ELR (cell line): ENCODE measurements around the gene RNF213.
"Not testable (repeated sequence)": the region's sequence is repeated elsewhere in the genome, so short reads cannot be mapped to it uniquely, and the experiment has no call there.

ENCODE experiments used
- DNase-seq: peaks from one replicate; pipeline ENCODE4 v3.0.0-alpha.2; 2015; ENCODE audit warnings: low read depth

The RNF213 gene

GRCh38 chr17:80320496-80320895 is 59.8 kb downstream of the RNF213 start:
- no peak for DNase-seq

GRCh38 chr17:80322864-80323263 is 62.2 kb downstream of the RNF213 start:
- DNase-seq, result no peak

- DNase-seq, result no peak
These were observed 63.3 kb downstream of the RNF213 start for GRCh38 chr17:80323982-80324381.

- no peak for DNase-seq
These were observed 66.9 kb downstream of the RNF213 start for GRCh38 chr17:80327518-80327917.

GRCh38 chr17:80328634-80329380 is 68.2 kb downstream of the RNF213 start:
- DNase-seq, result no peak

GRCh38 chr17:80329421-80329820 is 68.8 kb downstream of the RNF213 start:
- DNase-seq, result not testable (repeated sequence)

- no peak for DNase-seq
These were observed 69.6 kb downstream of the RNF213 start for GRCh38 chr17:80330276-80330675.

- not testable (repeated sequence) for DNase-seq
These were observed 70.3 kb downstream of the RNF213 start for GRCh38 chr17:80330938-80331337.

GRCh38 chr17:80331820-80332219 is 71.2 kb downstream of the RNF213 start:
- DNase-seq, result no peak

- no peak for DNase-seq
These were observed 76.7 kb downstream of the RNF213 start for GRCh38 chr17:80337195-80337895.

- DNase-seq, result no peak
These were observed 78.5 kb downstream of the RNF213 start for GRCh38 chr17:80339118-80339517.

- DNase-seq, result no peak
These were observed 79.2 kb downstream of the RNF213 start for GRCh38 chr17:80339731-80340456.

- no peak for DNase-seq
These were observed 84.7 kb downstream of the RNF213 start for GRCh38 chr17:80345321-80345720.

- no peak for DNase-seq
These were observed 85.3 kb downstream of the RNF213 start for GRCh38 chr17:80345841-80346497.

GRCh38 chr17:80346498-80347275 is 86.0 kb downstream of the RNF213 start:
- DNase-seq, result no peak

GRCh38 chr17:80347536-80347935 is 86.9 kb downstream of the RNF213 start:
- no peak for DNase-seq

GRCh38 chr17:80347948-80348351 is 87.3 kb downstream of the RNF213 start:
- DNase-seq, result no peak

GRCh38 chr17:80348551-80349150 is 88.0 kb downstream of the RNF213 start:
- DNase-seq, result peak; percentile 9

GRCh38 chr17:80349151-80349651 is 88.5 kb downstream of the RNF213 start:
- peak; percentile 66 for DNase-seq

- DNase-seq, result no peak
These were observed 89.1 kb downstream of the RNF213 start for GRCh38 chr17:80349751-80350150.
